Glomerular endothelial cell (primary cell): ENCODE measurements around the gene DPP8. TPM values are rescaled to one million over a fixed set of nuclear protein-coding genes. Genes with fewer than 3 reads are reported as not detected.
"Not testable (repeated sequence)": the region's sequence is repeated elsewhere in the genome, so short reads cannot be mapped to it uniquely, and the experiment has no call there.

ENCODE experiments used
- DNase-seq: peaks from one replicate; pipeline ENCODE4 v3.0.0-alpha.2; 2011; ENCODE audit warnings: low read depth, low spot score; ENCODE audit errors: extremely low read depth
- total RNA-seq: library from RNA; depleted of rRNA; stranded (reverse); fragments of >200 nt; gene quantifications from 2 replicates; pipeline ENCODE4 v1.2.3, GENCODE V29; 2015

The DPP8 gene
- 22.3 and 35.8 TPM in 2 replicates for total RNA-seq

- peak; percentile 45 for DNase-seq
These were observed at the start of gene DPP8 for GRCh38 chr15:65516997-65517865. DPP8 (minus strand) TSS chr15:65517689; CDS start chr15:65512553, 5,136 bp downstream.

- no peak for DNase-seq
These were observed 44.4 kb upstream of the DPP8 start for GRCh38 chr15:65561934-65562333.

GRCh38 chr15:65559941-65560340, 42.5 kb upstream of the DPP8 start:
- DNase-seq = no peak

GRCh38 chr15:65558997-65559760, 41.7 kb upstream of the DPP8 start:
- DNase-seq = no peak

- DNase-seq = no peak
These were observed 40.8 kb upstream of the DPP8 start for GRCh38 chr15:65558336-65558735.

GRCh38 chr15:65556622-65557021, 39.1 kb upstream of the DPP8 start:
- no peak for DNase-seq

GRCh38 chr15:65553691-65554090, 36.2 kb upstream of the DPP8 start:
- DNase-seq = no peak

GRCh38 chr15:65552851-65553250, 35.4 kb upstream of the DPP8 start:
- DNase-seq = not testable (repeated sequence)

- no peak for DNase-seq
These were observed 33.7 kb upstream of the DPP8 start for GRCh38 chr15:65551183-65551582.

GRCh38 chr15:65550681-65551098, 33.2 kb upstream of the DPP8 start:
- DNase-seq = no peak

GRCh38 chr15:65549288-65549687, 31.8 kb upstream of the DPP8 start:
- DNase-seq = not testable (repeated sequence)

- DNase-seq = no peak
These were observed 30.4 kb upstream of the DPP8 start for GRCh38 chr15:65547841-65548240.

- no peak for DNase-seq
These were observed 23.8 kb upstream of the DPP8 start for GRCh38 chr15:65541231-65541820.

- DNase-seq = no peak
These were observed 22.8 kb upstream of the DPP8 start for GRCh38 chr15:65540314-65540713.

- DNase-seq = no peak
These were observed 17.7 kb upstream of the DPP8 start for GRCh38 chr15:65535192-65535591.

GRCh38 chr15:65533057-65533756, 15.7 kb upstream of the DPP8 start:
- DNase-seq = no peak

- DNase-seq = no peak
These were observed 15.2 kb upstream of the DPP8 start for GRCh38 chr15:65532738-65533051.

- DNase-seq = no peak
These were observed 13.0 kb upstream of the DPP8 start, which contains the start of gene HACD3 for GRCh38 chr15:65530318-65531111. HACD3 (plus strand) TSS chr15:65530463; CDS start chr15:65530632, 169 bp downstream.

- DNase-seq = no peak
These were observed 12.4 kb upstream of the DPP8 start for GRCh38 chr15:65529762-65530317.
